ENCODE results near the gene SHLD1.
A peak's percentile ranks its signal among the peaks of the same experiment; 100 is the strongest.

Gene SHLD1

DNA sequence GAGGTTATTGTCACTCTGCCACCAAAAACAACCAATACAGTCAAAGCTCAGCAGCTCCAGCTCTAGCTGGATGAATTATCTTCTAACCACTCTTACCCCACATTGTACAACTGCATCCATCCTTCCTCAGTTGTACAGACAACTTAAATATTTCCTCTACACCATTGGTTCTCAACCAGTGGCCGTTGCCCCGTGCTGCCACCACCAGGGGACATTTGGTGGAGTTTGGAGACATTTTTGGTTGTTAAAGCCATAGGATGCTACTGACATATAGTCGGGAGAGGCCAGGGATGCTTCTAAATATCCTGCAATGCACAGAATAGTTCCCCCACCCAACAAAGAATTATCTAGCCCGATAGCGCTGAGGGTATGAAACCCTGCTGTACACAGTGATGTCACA, 59.3 kb downstream of the SHLD1 start:
- DNase-seq (ENCODE audit: insufficient read length, low spot score) (no peak), FAIRE-seq (no peak)

DNA sequence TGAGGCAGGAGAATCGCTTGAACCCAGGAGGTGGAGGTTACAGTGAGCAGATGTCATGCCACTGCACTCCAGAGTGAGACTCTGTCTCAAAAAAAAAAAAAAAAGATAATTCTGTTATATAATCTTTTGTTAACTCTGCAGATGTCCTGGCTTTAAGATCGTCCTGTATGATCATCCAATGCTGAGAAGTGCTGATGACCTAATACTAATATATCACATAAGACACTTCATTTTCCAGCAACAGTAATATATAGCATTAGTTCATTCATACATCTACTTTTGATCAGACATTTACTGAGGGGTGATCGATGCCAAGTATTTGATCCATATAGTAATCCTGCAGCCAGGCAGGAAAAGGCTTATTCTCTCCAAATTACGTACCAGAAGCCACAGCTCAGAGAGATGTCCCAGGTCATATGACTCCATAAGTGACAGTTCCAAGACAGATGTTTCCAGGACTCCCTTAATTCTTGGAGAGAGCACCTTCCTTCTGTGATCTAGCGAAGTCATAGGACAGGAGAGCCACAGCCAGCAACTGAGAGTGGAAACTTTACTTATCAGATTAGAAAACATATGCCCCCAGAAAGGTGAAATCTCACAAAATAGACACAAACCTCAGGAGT, 60.7 kb downstream of the SHLD1 start:
- DNase-seq (ENCODE audit: insufficient read length, low spot score), result no peak
- FAIRE-seq, result peak; percentile 39

DNA sequence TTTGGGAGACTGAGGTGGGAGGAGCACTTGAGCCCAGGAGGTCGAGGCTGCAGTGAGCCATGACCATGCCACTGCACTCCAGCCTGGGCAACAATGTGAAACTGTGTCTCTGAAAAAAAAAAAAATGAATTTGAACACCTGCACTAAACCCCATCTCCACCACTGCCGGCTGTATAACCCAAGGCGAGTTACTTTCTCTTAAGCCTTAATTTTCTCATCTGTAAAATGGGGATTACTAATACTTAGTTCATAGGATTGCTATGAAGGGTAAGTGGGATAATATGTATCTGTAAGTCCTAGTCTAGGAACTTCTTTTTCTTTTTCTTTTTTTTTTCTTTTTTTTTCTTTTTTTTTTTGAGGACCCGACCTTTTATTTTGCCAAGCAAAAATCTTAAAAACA, 61.5 kb downstream of the SHLD1 start:
- FAIRE-seq, result no peak
- no peak for DNase-seq (ENCODE audit: insufficient read length, low spot score)

DNA sequence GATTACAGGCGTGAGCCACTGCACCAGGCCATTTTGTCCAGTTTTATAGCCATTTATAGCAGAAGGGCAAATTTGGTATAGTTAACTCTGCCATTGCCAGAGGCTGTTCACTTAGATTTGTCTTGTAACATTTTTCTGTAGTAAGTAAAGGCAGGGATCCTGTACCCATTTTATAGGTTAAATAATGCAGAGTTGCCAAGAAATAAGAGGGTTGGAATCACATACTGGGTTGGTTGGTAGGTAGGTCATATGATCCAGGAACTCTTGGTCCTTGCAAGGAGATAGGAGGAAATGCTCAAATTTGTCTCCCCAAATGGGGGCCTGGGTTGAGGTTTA, 68.1 kb downstream of the SHLD1 start:
- FAIRE-seq (no peak), DNase-seq (ENCODE audit: insufficient read length, low spot score) (no peak)

DNA sequence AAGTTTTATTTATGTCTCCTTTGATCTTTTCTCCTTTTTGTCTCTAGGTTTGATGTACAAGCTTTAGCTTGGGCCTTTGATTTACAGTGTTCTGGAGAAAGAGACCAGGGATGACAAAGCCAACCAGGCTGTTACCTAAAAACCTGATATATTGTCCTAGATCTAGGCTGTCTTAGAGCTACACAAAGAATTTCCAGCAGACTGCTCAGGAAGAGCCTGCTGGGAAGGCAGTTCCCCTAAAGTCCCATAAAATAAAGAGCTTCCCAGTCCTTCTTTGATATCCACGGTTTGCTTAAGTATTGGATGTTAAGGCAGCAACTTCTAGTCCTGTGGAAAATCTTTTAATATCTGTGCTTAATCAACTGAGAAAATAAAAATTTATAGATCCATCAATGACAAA, 70.5 kb downstream of the SHLD1 start:
- DNase-seq (ENCODE audit: insufficient read length, low spot score), result no peak
- no peak for FAIRE-seq

DNA sequence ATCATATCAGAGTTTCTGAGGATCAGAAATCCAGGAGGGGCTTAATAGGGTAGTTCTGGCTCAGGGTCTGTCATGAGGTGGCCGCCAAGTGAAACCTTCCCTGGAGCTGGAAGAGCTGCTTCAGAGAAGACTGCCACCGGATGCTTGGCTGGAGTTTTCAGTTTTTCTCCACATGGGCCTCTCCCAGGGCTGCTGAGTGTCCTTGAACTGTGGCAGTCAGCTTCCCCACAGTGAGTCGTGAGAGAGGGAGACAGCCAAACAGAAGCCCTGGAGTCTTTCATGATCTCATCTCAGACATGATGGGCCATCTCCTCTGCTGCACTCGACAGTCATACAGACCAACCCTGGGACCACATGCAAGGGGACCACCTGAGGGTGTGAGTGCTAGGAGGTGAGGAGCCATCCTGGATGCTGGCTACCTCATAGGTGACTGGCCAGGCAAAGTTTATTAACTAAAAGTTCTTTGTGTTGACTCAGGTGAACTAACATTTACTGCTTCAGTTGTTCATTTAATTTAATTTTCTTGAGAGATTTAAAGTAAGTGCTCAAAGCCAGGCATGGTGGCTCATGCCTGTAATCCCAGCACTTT, 71.5 kb downstream of the SHLD1 start:
- no peak for DNase-seq (ENCODE audit: insufficient read length, low spot score)
- FAIRE-seq, result no peak

DNA sequence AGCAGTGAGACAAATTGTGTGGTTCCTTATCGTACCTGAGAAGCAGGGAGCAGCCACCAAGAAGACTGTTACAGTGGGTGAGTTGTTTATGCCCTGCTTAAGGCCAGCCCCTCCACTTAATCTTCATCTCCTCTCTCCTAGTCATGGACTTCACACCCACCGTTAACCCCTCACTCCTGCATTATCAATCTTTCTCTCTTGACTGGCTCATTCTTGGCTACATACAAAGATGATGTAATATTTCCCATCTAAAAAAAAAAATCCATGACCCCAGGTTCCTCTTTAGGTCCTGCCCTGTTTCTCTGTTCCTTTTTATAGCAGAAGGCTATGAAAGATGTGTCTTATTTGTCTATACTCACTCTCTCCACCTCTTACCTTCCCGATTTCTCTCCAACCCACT, 72.4 kb downstream of the SHLD1 start:
- DNase-seq (ENCODE audit: insufficient read length, low spot score) (no peak), FAIRE-seq (no peak)

DNA sequence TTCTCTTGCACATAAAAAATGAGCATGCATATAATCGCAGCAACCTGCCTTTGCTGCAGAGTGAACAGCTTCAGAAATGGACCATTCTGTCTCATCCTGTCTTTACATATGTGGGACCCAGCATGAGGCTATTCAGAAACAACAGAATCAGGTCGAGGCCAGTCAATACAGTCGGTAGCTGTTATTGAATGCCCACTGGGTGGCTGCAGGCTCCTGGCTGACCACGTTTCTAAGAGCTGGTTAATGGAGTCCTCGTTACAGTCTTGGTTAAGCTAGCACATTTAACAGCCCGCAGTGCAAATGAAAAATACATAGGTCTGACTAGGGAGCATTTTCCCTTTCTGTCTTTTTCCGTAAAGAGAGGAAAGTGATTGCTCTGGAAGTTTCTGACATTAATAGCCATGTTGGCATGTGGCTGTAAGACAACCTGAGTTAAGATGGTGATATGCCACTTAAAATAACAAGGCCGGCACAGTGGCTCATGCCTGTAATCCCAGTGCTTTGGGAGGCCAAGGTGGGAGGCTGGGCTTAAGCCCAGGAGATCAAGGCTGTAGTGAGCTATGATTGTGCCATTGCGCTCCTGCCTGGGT, 75.0 kb downstream of the SHLD1 start:
- DNase-seq (ENCODE audit: insufficient read length, low spot score), result no peak
- FAIRE-seq, result no peak

DNA sequence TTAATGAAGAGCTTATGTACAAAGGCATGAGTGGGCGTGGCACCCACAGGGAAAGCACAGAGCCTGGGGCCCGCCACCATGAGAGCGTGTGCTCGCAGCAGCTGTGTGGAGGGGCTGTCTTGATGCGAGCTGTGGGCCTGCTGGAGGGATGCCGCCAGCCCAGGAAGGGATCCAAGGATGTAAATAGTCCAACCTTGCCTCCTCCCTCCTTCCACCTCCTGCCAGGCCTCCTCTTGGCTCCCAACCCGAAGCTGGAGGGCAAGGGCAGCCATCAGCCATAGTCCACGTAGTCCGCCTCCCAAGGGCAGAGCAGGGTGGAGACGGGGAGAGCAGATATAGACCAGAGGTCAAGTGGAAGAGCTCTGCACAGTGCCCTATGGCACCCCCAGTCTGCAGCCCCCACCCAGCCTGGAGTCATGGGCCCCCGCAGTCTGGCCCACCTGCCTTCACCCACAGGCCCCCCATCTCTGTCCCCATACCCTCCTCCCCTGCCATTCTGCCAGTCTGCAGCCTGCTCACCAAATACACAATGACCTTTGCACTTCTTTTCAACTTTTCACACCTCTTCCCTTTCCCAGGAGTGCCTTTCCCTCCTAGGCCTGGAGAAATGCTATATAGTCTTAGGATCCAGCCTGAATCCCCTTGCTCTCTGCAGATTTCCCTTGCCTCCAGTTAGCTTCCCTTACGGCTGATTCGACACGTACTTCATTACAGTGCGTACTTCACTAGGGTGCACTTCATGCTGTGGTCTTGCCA, 77.1 kb downstream of the SHLD1 start:
- FAIRE-seq (no peak), DNase-seq (ENCODE audit: insufficient read length, low spot score) (no peak)

DNA sequence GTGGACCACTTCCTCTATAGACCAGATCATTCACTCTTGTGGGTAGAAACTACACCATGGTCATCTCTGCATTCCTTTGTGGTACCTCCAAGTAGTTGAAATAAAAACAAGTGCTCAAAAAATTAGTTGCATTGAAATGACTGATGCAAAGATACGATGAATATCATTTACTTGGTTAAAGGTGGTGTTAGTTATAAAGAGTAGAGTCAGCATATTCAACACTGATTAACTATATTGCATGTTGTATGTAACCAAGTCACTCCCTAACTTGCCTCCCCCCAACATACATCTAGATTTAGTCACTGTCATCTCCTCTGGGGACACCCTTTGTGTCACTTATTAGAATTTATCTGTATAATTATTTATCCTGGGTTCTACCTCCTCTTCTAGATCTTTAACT, 77.7 kb downstream of the SHLD1 start:
- FAIRE-seq (no peak), DNase-seq (ENCODE audit: insufficient read length, low spot score) (no peak)

DNA sequence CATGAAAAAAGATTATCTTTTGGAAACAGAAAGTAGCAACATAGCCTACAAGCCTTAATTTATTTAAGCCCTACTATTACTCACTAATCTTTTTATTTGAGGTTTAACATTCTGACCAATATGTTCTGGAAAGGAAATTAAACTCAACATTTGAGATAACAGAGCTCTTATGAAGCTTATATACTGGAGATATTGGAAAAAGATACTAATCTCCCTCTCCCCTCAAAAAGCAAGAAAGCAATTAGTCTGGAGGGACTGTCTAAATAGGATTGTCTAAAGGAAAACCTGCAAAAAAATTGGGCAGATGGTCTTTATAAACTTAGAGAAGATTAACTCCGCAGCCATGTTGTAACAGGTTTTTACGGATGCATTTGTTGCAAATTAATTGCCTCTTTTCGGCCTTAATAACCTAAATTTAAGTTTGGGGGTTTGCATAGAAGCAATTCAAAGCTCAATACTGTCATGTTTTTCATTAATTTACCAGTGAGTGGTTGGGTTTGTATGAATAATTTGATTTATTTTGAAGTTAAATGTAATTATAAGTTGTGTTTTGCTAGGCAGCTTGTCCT, 79.1 kb downstream of the SHLD1 start:
- DNase-seq (ENCODE audit: insufficient read length, low spot score) (no peak), FAIRE-seq (no peak)

DNA sequence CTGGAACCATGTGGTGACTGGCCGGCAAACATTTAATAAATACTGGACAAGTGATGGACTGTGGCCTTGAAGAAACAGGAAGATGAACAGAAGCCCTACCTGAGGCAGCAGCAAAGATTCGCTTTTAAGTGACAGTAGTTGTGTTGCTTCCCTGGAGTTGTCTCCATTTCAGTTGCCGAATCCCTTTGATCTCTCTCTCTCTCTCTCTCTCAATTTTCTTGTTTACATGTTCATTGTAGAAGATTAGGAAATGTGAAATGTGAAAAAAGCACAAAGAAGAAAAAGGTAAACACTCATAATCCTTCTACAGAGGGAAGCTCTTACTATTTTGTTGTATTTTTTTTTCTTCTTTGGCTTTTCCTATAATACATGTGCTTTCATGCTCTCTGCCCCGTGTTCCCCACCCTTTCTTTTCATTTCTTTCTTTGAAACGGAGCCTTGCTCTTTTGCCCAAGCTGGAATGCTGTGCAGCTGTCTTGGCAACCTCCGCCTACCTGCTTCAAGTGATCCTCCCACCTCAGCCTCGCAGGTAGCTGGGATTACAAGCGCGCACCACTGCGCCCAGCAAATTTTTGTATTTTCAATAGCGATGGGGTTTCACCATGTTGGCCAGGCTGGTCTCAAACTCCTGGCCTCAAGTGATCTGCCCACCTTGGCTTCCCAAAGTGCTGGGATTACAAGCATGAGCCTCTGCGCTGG, 81.5 kb downstream of the SHLD1 start:
- FAIRE-seq (no peak), DNase-seq (ENCODE audit: insufficient read length, low spot score) (no peak)

DNA sequence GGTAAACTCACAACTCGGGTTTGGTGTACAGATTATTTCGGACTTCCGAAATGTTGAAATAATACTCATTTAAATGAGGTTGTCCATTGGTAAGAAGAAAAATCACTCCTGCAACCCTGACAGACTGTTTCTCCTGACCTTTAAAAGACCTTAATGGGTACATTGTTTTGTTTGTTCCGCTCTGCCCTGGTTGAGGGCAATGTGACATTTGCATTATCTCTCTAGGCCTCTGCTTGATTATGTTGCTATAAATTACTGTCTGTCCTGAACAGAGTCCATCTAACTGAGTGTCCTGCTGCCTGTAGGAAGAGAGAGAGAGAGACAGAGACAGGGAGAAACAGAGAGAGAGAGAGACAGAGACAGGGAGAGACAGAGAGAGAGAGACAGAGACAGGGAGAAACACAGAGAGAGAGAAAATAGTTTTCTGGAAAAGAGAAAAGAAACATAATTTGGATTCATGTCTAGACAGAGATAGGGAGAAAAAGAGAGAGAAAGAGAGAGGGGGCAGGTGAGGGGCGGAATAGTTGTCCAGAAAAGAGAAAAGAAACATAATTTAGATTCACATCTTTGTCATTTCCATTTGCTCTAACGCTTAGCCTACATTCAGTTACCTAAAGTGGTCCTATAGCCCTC, 83.2 kb downstream of the SHLD1 start:
- DNase-seq (ENCODE audit: insufficient read length, low spot score), result no peak
- FAIRE-seq, result no peak

DNA sequence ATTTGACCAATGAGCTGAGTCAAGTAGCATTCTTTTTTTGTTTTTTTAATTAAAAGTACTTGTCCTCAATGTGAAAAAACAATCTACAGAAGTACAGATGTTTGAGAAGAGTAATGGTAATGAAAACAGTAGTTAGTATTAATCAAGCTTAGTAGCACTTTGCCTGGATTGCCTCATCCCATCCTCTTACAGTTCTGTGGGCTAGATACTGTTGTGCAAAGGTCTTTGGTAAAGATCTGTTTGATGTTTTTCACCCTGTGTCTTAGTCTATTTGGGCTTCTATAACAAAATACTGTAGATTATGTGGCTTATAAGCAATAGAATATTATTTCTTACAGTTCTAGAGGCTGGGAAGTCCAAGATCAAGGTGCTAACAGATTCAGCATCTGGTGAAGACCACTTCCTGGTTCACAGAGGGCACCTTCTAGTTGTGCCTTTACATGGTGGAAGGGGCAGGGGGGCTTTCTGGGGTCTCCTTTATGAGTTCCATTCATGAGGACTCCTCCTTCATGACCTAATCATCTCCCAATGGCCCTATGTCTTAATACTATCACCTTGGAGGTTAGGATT, 84.3 kb downstream of the SHLD1 start:
- FAIRE-seq, result no peak
- DNase-seq (ENCODE audit: insufficient read length, low spot score), result no peak

DNA sequence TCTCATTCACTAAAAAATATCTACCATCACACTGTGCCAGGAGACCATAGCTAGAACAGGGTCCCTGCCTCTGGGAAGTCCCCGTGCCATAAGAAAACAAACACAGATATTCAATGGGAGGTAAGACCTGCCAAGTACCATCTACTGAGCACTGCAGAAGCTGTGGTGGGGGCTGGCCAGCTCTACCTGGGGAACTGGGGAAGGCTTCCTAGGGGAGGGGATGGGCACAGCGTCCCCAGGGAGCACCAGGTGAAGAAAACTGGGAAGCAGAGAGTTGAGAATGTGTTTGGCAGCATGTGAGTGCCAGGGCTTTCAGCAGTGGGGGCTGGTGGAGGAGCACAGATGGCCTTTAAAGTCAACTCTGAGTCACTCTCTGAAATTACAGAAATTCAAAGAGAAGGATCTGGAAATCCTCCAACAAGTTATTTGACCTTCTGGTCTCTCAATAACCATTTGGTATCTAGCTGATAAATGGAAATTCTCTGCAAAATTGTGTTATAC, 85.2 kb downstream of the SHLD1 start:
- FAIRE-seq (no peak), DNase-seq (ENCODE audit: insufficient read length, low spot score) (no peak)

DNA sequence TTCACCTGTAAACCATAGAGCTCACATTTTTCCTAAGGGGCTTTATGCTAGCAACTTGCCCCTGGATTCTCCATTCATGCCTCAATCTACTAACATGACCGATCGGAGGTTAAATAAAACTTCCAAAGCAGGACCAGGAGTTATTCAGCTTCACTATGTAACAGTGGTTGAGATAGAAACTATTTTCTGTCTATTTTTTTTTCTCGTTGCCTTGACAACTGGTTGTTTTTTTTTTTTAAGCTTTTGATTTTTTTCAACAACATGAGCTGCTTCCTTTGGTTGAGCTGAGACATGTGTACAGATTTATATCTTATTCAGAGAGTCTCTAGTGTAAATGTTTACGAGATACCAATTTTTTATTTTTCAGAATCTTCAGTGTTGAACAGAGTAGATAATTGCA, 85.7 kb downstream of the SHLD1 start:
- DNase-seq (ENCODE audit: insufficient read length, low spot score) (no peak), FAIRE-seq (no peak)

DNA sequence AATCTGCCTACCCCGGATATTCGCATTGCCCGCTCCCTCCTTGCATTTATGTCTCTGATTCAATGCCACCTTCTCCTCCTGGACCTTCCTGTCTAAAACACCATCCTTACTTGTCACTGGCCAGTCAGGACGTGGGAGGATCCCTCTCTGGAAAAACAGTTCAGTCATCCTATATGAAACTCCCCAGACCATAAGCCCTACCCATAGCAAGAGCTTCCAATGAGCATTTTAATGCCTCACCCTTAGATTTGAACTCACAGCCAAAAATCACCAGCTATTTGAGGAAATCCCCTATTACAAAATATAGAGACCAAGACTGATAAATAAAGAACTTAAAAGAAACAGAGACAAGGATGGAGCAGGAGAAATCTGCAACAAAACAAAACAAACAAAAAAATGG, 86.4 kb downstream of the SHLD1 start:
- no peak for FAIRE-seq

DNA sequence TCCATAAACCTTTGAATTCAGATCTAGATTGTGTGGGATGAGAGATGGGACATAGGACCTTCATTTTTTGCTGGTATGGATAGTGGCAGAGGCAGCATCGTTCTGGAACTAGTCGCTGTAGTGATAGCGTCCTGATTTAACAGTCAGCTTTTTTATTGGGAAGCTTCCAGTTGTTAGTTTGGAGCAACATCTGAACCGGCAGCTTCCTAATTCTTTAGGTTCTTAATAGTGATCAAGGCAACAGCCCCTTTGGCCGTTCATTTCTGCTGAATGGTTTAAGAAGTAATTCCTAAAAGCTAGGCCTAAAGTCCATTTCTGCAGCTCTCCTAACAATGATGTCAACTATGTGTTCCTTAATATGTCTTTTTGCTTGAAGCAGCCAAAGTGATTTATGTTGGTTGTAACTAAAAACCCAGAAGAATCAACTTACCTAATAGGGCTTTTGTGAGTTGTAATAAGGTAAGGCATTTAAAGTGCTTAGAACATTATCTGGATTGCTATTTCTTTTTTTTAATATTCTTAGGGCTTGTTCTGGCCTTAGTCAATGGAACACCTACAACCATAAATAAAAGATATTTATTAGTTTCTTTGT, 90.3 kb downstream of the SHLD1 start:
- no peak for DNase-seq (ENCODE audit: insufficient read length, low spot score)
- no peak for FAIRE-seq

More for the DNA sequence above, 86.4 kb downstream of the SHLD1 start:
- DNase-seq (ENCODE audit: insufficient read length, low spot score), result no peak

DNA sequence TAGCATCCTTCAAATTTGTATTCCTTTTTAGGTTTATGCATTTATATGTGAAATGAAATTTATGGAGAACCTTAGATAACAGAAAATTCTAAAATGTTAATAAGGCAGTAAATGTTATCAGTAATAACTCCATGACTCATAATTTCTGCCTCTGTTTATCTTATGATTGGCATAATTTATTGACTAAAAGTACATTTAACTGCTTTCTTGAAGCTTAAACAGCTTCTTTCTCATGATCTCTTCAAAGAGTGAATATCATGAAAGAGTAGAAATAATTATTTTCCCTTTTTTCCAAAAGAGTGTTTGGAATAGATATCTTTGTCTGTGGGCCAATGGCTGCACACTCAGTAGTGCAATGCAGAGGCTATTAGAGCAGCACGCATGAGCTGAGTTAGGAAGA, 91.3 kb downstream of the SHLD1 start:
- FAIRE-seq (no peak), DNase-seq (ENCODE audit: insufficient read length, low spot score) (no peak)

DNA sequence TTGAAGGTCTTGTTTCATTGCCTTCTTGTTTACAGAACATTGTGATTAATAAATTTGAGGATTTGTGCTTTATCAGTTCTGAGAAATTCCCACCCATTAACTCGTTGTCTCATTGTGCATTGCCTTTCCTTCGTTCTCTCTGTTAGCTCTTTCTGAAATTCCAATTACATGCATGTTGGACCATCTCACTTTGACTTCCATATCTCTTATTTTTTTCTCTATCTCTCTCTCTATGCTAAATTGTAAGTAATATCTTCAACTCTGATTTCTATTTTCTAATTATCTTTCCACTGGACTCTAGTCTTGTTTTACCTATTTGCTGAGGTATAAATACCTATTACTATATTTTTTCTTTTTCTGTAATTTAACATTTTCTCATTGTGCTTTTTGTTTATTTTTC, 92.3 kb downstream of the SHLD1 start:
- FAIRE-seq (peak; percentile 70), DNase-seq (ENCODE audit: insufficient read length, low spot score) (no peak)
